ENCODE measurements around the gene ATG9B.

ATG9B gene

DNA sequence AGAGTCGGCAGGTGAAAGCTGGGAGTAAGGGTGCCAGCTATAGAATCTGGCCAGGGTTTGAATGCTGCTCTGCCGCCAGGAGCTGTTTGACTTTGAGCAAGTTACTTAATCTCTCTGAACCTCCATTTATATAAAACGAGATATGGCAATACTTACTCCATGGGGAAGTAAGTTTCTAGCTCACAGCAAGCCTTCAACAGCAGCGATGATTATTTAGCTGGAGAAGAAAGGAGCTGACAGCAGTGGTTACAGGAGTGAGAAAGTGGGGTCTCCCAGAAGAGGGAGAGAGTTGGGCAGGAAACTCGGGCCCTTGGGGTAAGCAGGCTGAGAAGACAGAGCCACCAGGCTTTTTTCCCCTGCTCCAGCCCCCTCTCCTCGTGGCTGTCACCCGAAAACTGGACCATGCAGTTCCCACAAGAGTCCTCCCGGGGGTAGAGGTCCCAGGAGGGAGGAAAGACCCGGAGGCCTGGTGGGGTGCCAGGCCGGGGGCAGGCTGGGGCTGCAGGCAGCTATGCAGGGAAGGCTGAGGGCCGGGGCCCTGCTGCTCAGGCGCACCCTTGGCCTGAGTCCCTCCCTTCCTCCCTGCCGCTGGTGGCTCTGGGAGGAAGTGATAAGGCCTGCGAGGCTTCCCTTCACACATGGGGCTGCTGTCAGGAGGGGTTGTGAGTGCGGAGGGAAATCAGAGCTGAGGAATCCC, 30.0 kb downstream of the ATG9B start:
- H4K20me1 ChIP-seq (ENCODE audit: insufficient read depth, low read length): no peaks in the 10 kb centered on the region
- no peaks in the 10 kb centered on the region for H3K9me3 ChIP-seq (replicated peaks; ENCODE audit: insufficient read depth, low read length)
- H3K36me3 ChIP-seq (replicated peaks; ENCODE audit: insufficient read depth, low read length): no peaks in the 10 kb centered on the region
- H3K4me3 ChIP-seq (ENCODE audit: low read length): no peak overlapping the region
- peaks cover 31% of the 10 kb centered on the region for H3K27me3 ChIP-seq (replicated peaks; ENCODE audit: insufficient read depth, low read length)
- H3K4me1 ChIP-seq (ENCODE audit: low read length): no peaks in the 10 kb centered on the region
- H3K9ac ChIP-seq (ENCODE audit: low read length): no peak overlapping the region
- TF ChIP-seq EZH2phosphoT487 (IDR thresholded peaks at IDR 0.05; ENCODE audit: low read length) (no peak), EZH2 (optimal IDR thresholded peaks at IDR 0.05; ENCODE audit: low read depth, low read length) (no peak)
- TF ChIP-seq, protein P1, sequence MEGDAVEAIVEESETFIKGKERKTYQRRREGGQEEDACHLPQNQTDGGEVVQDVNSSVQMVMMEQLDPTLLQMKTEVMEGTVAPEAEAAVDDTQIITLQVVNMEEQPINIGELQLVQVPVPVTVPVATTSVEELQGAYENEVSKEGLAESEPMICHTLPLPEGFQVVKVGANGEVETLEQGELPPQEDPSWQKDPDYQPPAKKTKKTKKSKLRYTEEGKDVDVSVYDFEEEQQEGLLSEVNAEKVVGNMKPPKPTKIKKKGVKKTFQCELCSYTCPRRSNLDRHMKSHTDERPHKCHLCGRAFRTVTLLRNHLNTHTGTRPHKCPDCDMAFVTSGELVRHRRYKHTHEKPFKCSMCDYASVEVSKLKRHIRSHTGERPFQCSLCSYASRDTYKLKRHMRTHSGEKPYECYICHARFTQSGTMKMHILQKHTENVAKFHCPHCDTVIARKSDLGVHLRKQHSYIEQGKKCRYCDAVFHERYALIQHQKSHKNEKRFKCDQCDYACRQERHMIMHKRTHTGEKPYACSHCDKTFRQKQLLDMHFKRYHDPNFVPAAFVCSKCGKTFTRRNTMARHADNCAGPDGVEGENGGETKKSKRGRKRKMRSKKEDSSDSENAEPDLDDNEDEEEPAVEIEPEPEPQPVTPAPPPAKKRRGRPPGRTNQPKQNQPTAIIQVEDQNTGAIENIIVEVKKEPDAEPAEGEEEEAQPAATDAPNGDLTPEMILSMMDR (IDR thresholded peaks at IDR 0.05; ENCODE audit: low read length): no peak
- DNase-seq: no peak
- no peak overlapping the region for H2AFZ ChIP-seq (ENCODE audit: low read length)
- no peaks in the 10 kb centered on the region for H3F3A ChIP-seq (ENCODE audit: insufficient read depth, low read length)
- H3K9me2 ChIP-seq (replicated peaks; ENCODE audit: insufficient read depth, low read length): no peaks in the 10 kb centered on the region
- no peak overlapping the region for H3K4me2 ChIP-seq (ENCODE audit: low read depth, low read length)
- H3K27ac ChIP-seq (ENCODE audit: low read length): no peak overlapping the region
- no peaks in the 10 kb centered on the region for H3K79me2 ChIP-seq (ENCODE audit: low read length)

DNA sequence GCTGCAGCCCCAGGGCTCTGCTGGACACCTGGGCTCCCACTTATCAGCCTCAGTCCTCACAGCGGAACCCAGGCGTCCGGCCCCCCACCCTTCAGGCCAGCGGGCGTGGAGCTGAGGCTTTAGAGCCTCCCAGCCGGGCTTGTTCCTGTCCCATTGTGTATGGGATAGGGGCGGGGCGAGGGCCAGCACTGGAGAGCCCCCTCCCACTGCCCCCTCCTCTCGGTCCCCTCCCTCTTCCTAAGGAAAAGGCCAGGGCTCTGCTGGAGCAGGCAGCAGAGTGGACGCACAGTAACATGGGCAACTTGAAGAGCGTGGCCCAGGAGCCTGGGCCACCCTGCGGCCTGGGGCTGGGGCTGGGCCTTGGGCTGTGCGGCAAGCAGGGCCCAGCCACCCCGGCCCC, 30.8 kb downstream of the ATG9B start:
- Histone ChIP-seq H3K4me3 (ENCODE audit: low read length) (no peak overlapping the region), H3K9me3 (replicated peaks; ENCODE audit: insufficient read depth, low read length) (no peaks in the 10 kb centered on the region), H3K36me3 (replicated peaks; ENCODE audit: insufficient read depth, low read length) (no peaks in the 10 kb centered on the region), H4K20me1 (ENCODE audit: insufficient read depth, low read length) (no peaks in the 10 kb centered on the region), H3K27me3 (replicated peaks; ENCODE audit: insufficient read depth, low read length) (peaks cover 34% of the 10 kb centered on the region), H3K4me1 (ENCODE audit: low read length) (no peaks in the 10 kb centered on the region), H2AFZ (ENCODE audit: low read length) (no peak overlapping the region), H3K4me2 (ENCODE audit: low read depth, low read length) (no peak overlapping the region), H3K79me2 (ENCODE audit: low read length) (no peaks in the 10 kb centered on the region), H3K27ac (ENCODE audit: low read length) (no peak overlapping the region), H3K9ac (ENCODE audit: low read length) (no peak overlapping the region), H3F3A (ENCODE audit: insufficient read depth, low read length) (no peaks in the 10 kb centered on the region), H3K9me2 (replicated peaks; ENCODE audit: insufficient read depth, low read length) (no peaks in the 10 kb centered on the region)
- no peak for DNase-seq
- TF ChIP-seq EZH2phosphoT487 (IDR thresholded peaks at IDR 0.05; ENCODE audit: low read length) (no peak), EZH2 (optimal IDR thresholded peaks at IDR 0.05; ENCODE audit: low read depth, low read length) (no peak)
- TF ChIP-seq, protein P1 (IDR thresholded peaks at IDR 0.05; ENCODE audit: low read length): no peak

GRCh38 chr7:150992833-150993302, 31.4 kb downstream of the ATG9B start:
- Histone ChIP-seq H4K20me1 (ENCODE audit: insufficient read depth, low read length) (no peaks in the 10 kb centered on the region; the same call in 1 of the 2 replicates), H3K9me3 (replicated peaks; ENCODE audit: insufficient read depth, low read length) (no peaks in the 10 kb centered on the region), H3K4me2 (ENCODE audit: low read depth, low read length) (no peak overlapping the region), H3K4me3 (ENCODE audit: low read length) (no peak overlapping the region), H3K79me2 (ENCODE audit: low read length) (no peaks in the 10 kb centered on the region), H3F3A (ENCODE audit: insufficient read depth, low read length) (no peaks in the 10 kb centered on the region), H3K27ac (ENCODE audit: low read length) (no peak overlapping the region), H3K36me3 (replicated peaks; ENCODE audit: insufficient read depth, low read length) (no peaks in the 10 kb centered on the region), H3K27me3 (replicated peaks; ENCODE audit: insufficient read depth, low read length) (peaks cover 33% of the 10 kb centered on the region), H3K9me2 (replicated peaks; ENCODE audit: insufficient read depth, low read length) (no peaks in the 10 kb centered on the region), H3K4me1 (ENCODE audit: low read length) (no peaks in the 10 kb centered on the region), H3K9ac (ENCODE audit: low read length) (no peak overlapping the region), H2AFZ (ENCODE audit: low read length) (no peak overlapping the region)
- no peak for TF ChIP-seq EZH2phosphoT487 (IDR thresholded peaks at IDR 0.05; ENCODE audit: low read length)
- no peak for TF ChIP-seq EZH2 (optimal IDR thresholded peaks at IDR 0.05; ENCODE audit: low read depth, low read length)
- TF ChIP-seq, protein P1 (IDR thresholded peaks at IDR 0.05; ENCODE audit: low read length): no peak
- no peak for DNase-seq

Data from MM.1S (cell line).